Effector CD8-positive, alpha-beta T cell (primary cell): ENCODE results near the gene COL27A1.
"Not testable (repeated sequence)": the region's sequence is repeated elsewhere in the genome, so short reads cannot be mapped to it uniquely, and the experiment has no call there.

Source experiments
- DNase-seq: peaks from one replicate; lab custom pipeline; 2025; lab: John Stamatoyannopoulos, UW

Gene COL27A1

GRCh38 chr9:114304416-114305188 is 149.3 kb downstream of the COL27A1 start:
- DNase-seq, result no peak

DNA sequence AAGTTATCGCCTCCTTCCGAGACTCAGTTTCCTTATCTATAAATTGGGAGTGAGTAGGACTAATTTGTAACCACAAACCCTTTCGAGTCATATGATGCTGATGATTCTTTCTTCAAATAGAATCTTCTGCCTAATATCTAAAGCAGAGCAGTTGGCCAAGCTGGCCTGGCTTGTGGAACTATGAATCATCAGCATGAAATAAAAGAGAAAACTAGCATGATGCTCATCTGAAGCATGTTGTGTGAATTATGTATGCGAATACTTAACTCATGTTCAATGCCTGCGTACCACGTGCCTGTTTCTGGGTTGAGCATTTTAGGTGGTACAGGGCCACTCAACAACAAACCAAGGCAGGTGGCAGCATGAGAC is 152.5 kb downstream of the COL27A1 start:
- DNase-seq, result no peak

- DNase-seq, result no peak
Observed at GRCh38 chr9:114308361-114308950, 153.1 kb downstream of the COL27A1 start.

DNA sequence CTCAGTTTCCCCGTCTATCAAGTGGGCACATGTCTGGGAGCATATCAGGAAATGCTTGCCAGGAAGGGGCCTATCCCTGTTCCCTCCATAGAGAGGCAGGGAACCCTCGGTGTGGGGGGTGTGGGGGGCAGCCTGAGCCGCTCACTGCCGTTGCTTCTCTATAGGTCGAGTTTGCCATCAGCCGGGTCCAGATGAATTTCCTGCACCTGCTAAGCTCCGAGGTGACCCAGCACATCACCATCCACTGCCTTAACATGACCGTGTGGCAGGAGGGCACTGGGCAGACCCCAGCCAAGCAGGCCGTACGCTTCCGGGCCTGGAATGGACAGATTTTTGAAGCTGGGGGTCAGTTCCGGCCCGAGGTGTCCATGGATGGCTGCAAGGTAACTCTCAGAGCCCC is 153.8 kb downstream of the COL27A1 start:
- no peak for DNase-seq

GRCh38 chr9:114310471-114311450 is 155.4 kb downstream of the COL27A1 start:
- DNase-seq, result no peak

- no peak for DNase-seq
Observed at GRCh38 chr9:114311571-114312512, 156.5 kb downstream of the COL27A1 start.

DNA sequence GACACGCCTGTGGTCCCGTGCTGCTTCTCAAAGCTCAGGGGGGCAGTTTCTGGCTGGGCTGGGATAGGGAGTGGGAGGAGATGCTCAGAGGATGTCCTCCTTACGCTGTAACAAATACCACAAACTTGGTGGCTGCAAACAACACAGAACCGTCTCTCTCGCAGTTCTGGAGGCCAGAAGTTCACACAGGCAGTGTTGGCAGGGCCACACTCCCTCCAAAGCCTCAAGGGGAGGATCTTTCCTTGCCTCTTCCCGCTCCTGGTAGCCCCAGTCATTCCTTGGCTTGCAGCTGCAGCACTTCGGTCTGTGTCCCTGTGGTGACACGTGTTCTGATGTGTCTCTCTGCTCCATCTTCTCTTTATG is 157.2 kb downstream of the COL27A1 start:
- no peak for DNase-seq

DNA sequence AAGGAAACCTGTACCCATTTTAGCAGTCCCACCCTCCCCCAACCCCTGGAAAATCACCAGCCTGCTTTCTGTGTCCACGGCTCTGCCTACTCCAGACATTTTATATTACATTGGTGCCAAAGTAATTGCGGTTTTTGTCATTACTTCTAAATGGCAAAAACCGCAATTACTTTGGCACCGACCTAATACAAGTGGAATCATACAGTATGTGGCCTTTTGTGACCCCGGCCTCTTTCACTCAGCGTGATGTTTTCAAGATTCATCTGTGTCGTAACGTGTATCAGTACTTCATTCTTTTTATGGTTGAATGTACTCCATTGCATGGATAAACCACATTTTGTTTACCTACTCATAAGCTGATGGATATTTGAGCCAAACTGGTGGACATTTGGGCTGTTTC is 157.8 kb downstream of the COL27A1 start:
- DNase-seq, result no peak

- DNase-seq, result no peak
Observed at GRCh38 chr9:114314256-114314867, 159.0 kb downstream of the COL27A1 start.

GRCh38 chr9:114314881-114315722 is 159.8 kb downstream of the COL27A1 start:
- DNase-seq, result no peak

- no peak for DNase-seq
Observed at GRCh38 chr9:114315723-114316363, 160.5 kb downstream of the COL27A1 start.

DNA sequence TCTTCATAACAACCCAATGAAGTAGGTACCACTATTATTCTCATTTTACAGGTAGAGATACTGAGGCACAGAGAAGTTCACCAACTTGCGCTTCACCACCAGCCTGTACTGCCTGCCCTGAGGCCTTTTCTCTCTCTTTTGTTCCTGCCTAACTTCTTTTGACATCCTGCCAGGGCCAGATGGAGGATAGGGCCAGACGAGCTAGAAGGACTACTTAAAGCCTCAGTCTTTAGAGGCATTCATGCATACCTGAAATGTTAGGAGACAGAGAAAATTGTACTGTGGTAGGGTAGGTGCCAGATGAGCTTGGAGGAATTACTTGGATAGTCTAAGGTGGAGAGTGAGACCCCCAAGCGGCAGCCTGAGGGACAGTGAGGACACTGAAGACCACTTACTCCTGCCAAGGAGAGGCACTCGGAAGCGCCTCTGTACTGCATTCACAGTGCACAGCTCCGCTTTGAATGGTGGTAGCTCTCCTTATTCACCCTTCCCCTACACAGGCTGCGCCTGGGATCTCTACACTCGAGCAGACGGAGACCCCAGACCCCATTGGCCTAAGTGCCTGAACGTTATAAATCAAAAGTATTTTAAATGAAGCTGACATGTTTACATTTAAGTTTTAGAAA is 161.4 kb downstream of the COL27A1 start:
- DNase-seq, result no peak

DNA sequence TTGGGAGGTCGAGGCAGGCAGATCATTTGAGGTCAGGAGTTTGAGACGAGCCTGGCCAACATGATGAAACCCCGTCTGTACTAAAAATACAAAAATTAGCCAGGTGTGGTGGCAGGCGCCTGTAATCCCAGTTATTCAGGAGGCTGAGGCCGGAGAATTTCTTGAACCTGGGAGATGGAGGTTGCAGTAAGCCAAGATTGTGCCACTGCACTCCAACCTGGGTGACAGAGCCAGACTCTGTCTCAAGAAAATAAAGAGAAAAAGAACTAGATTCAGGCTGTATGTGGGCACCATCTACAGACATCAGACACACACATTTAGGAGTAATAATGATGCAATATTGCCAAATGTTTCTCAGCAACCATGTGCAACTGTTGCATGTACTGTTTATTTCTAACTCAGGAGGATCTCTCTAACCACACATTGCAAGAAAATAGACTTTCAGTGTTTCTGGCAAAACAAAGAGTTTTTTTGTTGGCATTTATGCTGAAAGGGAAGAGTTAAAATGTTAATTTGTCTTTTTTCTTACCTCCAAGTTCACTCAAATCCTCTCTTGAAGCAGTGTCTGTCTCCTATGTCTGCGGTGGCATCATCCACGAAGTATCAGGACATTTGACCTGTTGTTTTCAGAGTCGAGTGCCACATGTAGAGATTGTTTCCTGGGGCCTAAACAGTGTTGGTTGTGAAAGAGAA is 162.5 kb downstream of the COL27A1 start:
- no peak for DNase-seq

- no peak for DNase-seq
Observed at GRCh38 chr9:114318416-114318815, 163.1 kb downstream of the COL27A1 start.

GRCh38 chr9:114319147-114319546 is 163.8 kb downstream of the COL27A1 start:
- no peak for DNase-seq

GRCh38 chr9:114320710-114321109 is 165.4 kb downstream of the COL27A1 start:
- not testable (repeated sequence) for DNase-seq

DNA sequence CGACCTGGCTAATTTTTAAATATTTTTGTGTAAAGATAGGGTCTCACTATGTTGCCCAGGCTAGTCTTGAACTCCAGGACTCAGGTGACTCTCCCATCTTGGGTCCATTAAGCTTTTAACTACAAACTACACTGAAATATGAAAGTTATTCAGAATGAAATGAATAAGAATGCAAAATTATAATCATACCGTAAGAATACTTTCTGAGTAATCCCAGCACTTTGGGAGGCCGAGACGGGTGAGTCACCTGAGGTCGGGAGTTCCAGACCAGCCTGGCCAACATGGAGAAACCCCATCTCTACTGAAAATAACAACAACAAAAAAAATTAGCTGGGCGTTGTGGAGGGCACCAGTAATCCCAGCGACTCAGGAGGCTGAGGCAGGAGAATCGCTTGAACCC is 166.4 kb downstream of the COL27A1 start:
- DNase-seq, result no peak

- DNase-seq, result not testable (repeated sequence)
Observed at GRCh38 chr9:114322160-114322818, 167.0 kb downstream of the COL27A1 start.
